CD4-positive, alpha-beta T cell treated with Interleukin-21 for 1 hour (primary cell): Measurements from ENCODE around the gene FANCC.
A peak's percentile ranks its signal among the peaks of the same experiment; 100 is the strongest.

Experiments
- DNase-seq: peaks from one replicate; pipeline ENCODE4 v3.0.0-alpha.2; 2020

FANCC gene

GRCh38 chr9:95135756-95136155, 181.8 kb downstream of the FANCC start:
- DNase-seq, result no peak

- no peak for DNase-seq
Observed at GRCh38 chr9:95134457-95134881, 183.0 kb downstream of the FANCC start.

- DNase-seq, result no peak
Observed at GRCh38 chr9:95133325-95133705, 184.2 kb downstream of the FANCC start.

GRCh38 chr9:95132366-95133324, 184.9 kb downstream of the FANCC start:
- DNase-seq, result no peak

GRCh38 chr9:95131023-95131943, 186.2 kb downstream of the FANCC start:
- peak; percentile 44 for DNase-seq

GRCh38 chr9:95130484-95130883, 187.0 kb downstream of the FANCC start:
- no peak for DNase-seq

- DNase-seq, result no peak
Observed at GRCh38 chr9:95129476-95130291, 187.8 kb downstream of the FANCC start.

- DNase-seq, result no peak
Observed at GRCh38 chr9:95128177-95128524, 189.4 kb downstream of the FANCC start.

GRCh38 chr9:95127249-95128176, 190.0 kb downstream of the FANCC start:
- DNase-seq, result peak; percentile 61

GRCh38 chr9:95126739-95127138, 190.8 kb downstream of the FANCC start:
- DNase-seq, result no peak

GRCh38 chr9:95125652-95126051, 191.9 kb downstream of the FANCC start:
- no peak for DNase-seq

- no peak for DNase-seq
Observed at GRCh38 chr9:95124582-95125367, 192.7 kb downstream of the FANCC start.

GRCh38 chr9:95120781-95121370, 196.6 kb downstream of the FANCC start:
- DNase-seq, result no peak

GRCh38 chr9:95118596-95118995, 198.9 kb downstream of the FANCC start:
- no peak for DNase-seq

GRCh38 chr9:95116808-95117204, 200.7 kb downstream of the FANCC start:
- DNase-seq, result no peak

GRCh38 chr9:95116002-95116807, 201.3 kb downstream of the FANCC start:
- DNase-seq, result no peak

- no peak for DNase-seq
Observed at GRCh38 chr9:95115104-95115503, 202.4 kb downstream of the FANCC start.

- no peak for DNase-seq
Observed at GRCh38 chr9:95112436-95113280, 204.9 kb downstream of the FANCC start.

- no peak for DNase-seq
Observed at GRCh38 chr9:95111716-95112115, 205.8 kb downstream of the FANCC start.
